ENCODE results near the gene PPM1F.
"Not testable (repeated sequence)": the region's sequence is repeated elsewhere in the genome, so short reads cannot be mapped to it uniquely, and the experiment has no call there.

The PPM1F gene

GRCh38 chr22:21942407-21943343 lies 10.0 kb downstream of the PPM1F start:
- no peak overlapping the region for H4K8ac ChIP-seq (ENCODE audit: low read depth, low read length)
- H3K4ac ChIP-seq (ENCODE audit: low read depth, low read length): no peak overlapping the region
- no peak overlapping the region for H3K4me3 ChIP-seq (ENCODE audit: low read length)
- no peaks in the 10 kb centered on the region for H3K27me3 ChIP-seq (ENCODE audit: insufficient read depth, low read length, poor library complexity)
- H3K36me3 ChIP-seq (ENCODE audit: control insufficient read depth, insufficient read depth, low read length): no peaks in the 10 kb centered on the region
- no peaks in the 10 kb centered on the region for H3K79me1 ChIP-seq (ENCODE audit: low read length)
- no peak overlapping the region for H4K5ac ChIP-seq (ENCODE audit: low read length)
- no peak overlapping the region for H3K23ac ChIP-seq (ENCODE audit: low read length)
- no peak for DNase-seq
- no peaks in the 10 kb centered on the region for H3K79me2 ChIP-seq (ENCODE audit: control insufficient read depth, insufficient read depth, low read length)
- H3K4me2 ChIP-seq (ENCODE audit: low read length): no peak overlapping the region
- H3K9ac ChIP-seq (ENCODE audit: low read length): no peak overlapping the region
- no peak overlapping the region for H2AK5ac ChIP-seq (ENCODE audit: low read length)
- H3K56ac ChIP-seq (ENCODE audit: low read length): no peak overlapping the region
- H2BK120ac ChIP-seq (ENCODE audit: low read depth, low read length): no peak overlapping the region
- H2BK5ac ChIP-seq (ENCODE audit: low read length): no peak overlapping the region
- WGBS (ENCODE audit: extremely low coverage, insufficient coverage, low lambda C conversion rate): no CpG with 5 or more reads among the region's 19 CpGs
- no peak overlapping the region for H2BK15ac ChIP-seq (replicated peaks; ENCODE audit: low read depth)
- H3K18ac ChIP-seq (ENCODE audit: low read length): no peak overlapping the region
- peaks cover 4% of the 10 kb centered on the region for H3K4me1 ChIP-seq (ENCODE audit: control insufficient read depth, low read depth, low read length)
- no peak overlapping the region for H3K27ac ChIP-seq (ENCODE audit: low read depth, low read length)

- Histone ChIP-seq H3K9ac (ENCODE audit: low read length) (no peak overlapping the region), H3K4me2 (ENCODE audit: low read length) (no peak overlapping the region), H3K4me1 (ENCODE audit: control insufficient read depth, low read depth, low read length) (no peaks in the 10 kb centered on the region), H3K79me2 (ENCODE audit: control insufficient read depth, insufficient read depth, low read length) (no peaks in the 10 kb centered on the region), H3K27me3 (ENCODE audit: insufficient read depth, low read length, poor library complexity) (no peaks in the 10 kb centered on the region), H3K4me3 (ENCODE audit: low read length) (no peak overlapping the region), H4K5ac (ENCODE audit: low read length) (no peak overlapping the region), H3K79me1 (ENCODE audit: low read length) (no peaks in the 10 kb centered on the region), H2BK5ac (ENCODE audit: low read length) (no peak overlapping the region), H3K4ac (ENCODE audit: low read depth, low read length) (no peak overlapping the region), H3K36me3 (ENCODE audit: control insufficient read depth, insufficient read depth, low read length) (no peaks in the 10 kb centered on the region), H2BK120ac (ENCODE audit: low read depth, low read length) (no peak overlapping the region), H2BK15ac (replicated peaks; ENCODE audit: low read depth) (no peak overlapping the region), H3K18ac (ENCODE audit: low read length) (no peak overlapping the region), H3K56ac (ENCODE audit: low read length) (no peak overlapping the region), H4K8ac (ENCODE audit: low read depth, low read length) (no peak overlapping the region), H3K23ac (ENCODE audit: low read length) (no peak overlapping the region), H2AK5ac (ENCODE audit: low read length) (no peak overlapping the region), H3K27ac (ENCODE audit: low read depth, low read length) (no peak overlapping the region)
- no peak for DNase-seq
- no CpG with 5 or more reads among the region's 8 CpGs for WGBS (ENCODE audit: extremely low coverage, insufficient coverage, low lambda C conversion rate)
These were observed 10.7 kb downstream of the PPM1F start for GRCh38 chr22:21941921-21942320.

- Histone ChIP-seq H3K23ac (ENCODE audit: low read length) (no peak overlapping the region), H3K36me3 (ENCODE audit: control insufficient read depth, insufficient read depth, low read length) (no peaks in the 10 kb centered on the region), H3K4ac (ENCODE audit: low read depth, low read length) (no peak overlapping the region), H2BK120ac (ENCODE audit: low read depth, low read length) (no peak overlapping the region), H2BK5ac (ENCODE audit: low read length) (no peak overlapping the region), H2BK15ac (replicated peaks; ENCODE audit: low read depth) (no peak overlapping the region), H3K4me1 (ENCODE audit: control insufficient read depth, low read depth, low read length) (no peaks in the 10 kb centered on the region), H3K56ac (ENCODE audit: low read length) (no peak overlapping the region), H3K4me3 (ENCODE audit: low read length) (no peak overlapping the region), H3K79me1 (ENCODE audit: low read length) (no peaks in the 10 kb centered on the region), H4K8ac (ENCODE audit: low read depth, low read length) (no peak overlapping the region), H3K79me2 (ENCODE audit: control insufficient read depth, insufficient read depth, low read length) (no peaks in the 10 kb centered on the region), H2AK5ac (ENCODE audit: low read length) (no peak overlapping the region), H3K27me3 (ENCODE audit: insufficient read depth, low read length, poor library complexity) (no peaks in the 10 kb centered on the region), H4K5ac (ENCODE audit: low read length) (no peak overlapping the region), H3K9ac (ENCODE audit: low read length) (no peak overlapping the region), H3K27ac (ENCODE audit: low read depth, low read length) (no peak overlapping the region), H3K18ac (ENCODE audit: low read length) (no peak overlapping the region), H3K4me2 (ENCODE audit: low read length) (no peak overlapping the region)
- no peak for DNase-seq
- no CpG with 5 or more reads among the region's 3 CpGs for WGBS (ENCODE audit: extremely low coverage, insufficient coverage, low lambda C conversion rate)
These were observed 12.1 kb downstream of the PPM1F start for GRCh38 chr22:21940521-21940920.

- H3K56ac ChIP-seq (ENCODE audit: low read length); H3K4me3 ChIP-seq (ENCODE audit: low read length); H3K23ac ChIP-seq (ENCODE audit: low read length); H2BK5ac ChIP-seq (ENCODE audit: low read length); H3K27me3 ChIP-seq (ENCODE audit: insufficient read depth, low read length, poor library complexity); H4K8ac ChIP-seq (ENCODE audit: low read depth, low read length); H3K27ac ChIP-seq (ENCODE audit: low read depth, low read length); H2BK120ac ChIP-seq (ENCODE audit: low read depth, low read length); H3K4ac ChIP-seq (ENCODE audit: low read depth, low read length); H2AK5ac ChIP-seq (ENCODE audit: low read length); H3K36me3 ChIP-seq (ENCODE audit: control insufficient read depth, insufficient read depth, low read length); H4K5ac ChIP-seq (ENCODE audit: low read length); H3K9ac ChIP-seq (ENCODE audit: low read length); DNase-seq; H3K4me2 ChIP-seq (ENCODE audit: low read length); H2BK15ac ChIP-seq (replicated peaks; ENCODE audit: low read depth); H3K18ac ChIP-seq (ENCODE audit: low read length); H3K4me1 ChIP-seq (ENCODE audit: control insufficient read depth, low read depth, low read length); H3K79me2 ChIP-seq (ENCODE audit: control insufficient read depth, insufficient read depth, low read length); H3K79me1 ChIP-seq (ENCODE audit: low read length): not testable (repeated sequence)
- WGBS (ENCODE audit: extremely low coverage, insufficient coverage, low lambda C conversion rate): no CpG with 5 or more reads among the region's 5 CpGs
These were observed 12.7 kb downstream of the PPM1F start for GRCh38 chr22:21939935-21940334.

GRCh38 chr22:21939461-21939913 lies 13.2 kb downstream of the PPM1F start:
- Histone ChIP-seq H4K5ac (ENCODE audit: low read length) (no peak overlapping the region), H3K18ac (ENCODE audit: low read length) (no peak overlapping the region), H2BK5ac (ENCODE audit: low read length) (no peak overlapping the region), H3K36me3 (ENCODE audit: control insufficient read depth, insufficient read depth, low read length) (peaks cover 1% of the 10 kb centered on the region), H3K23ac (ENCODE audit: low read length) (no peak overlapping the region), H3K4ac (ENCODE audit: low read depth, low read length) (no peak overlapping the region), H2BK15ac (replicated peaks; ENCODE audit: low read depth) (no peak overlapping the region), H4K8ac (ENCODE audit: low read depth, low read length) (no peak overlapping the region), H3K79me2 (ENCODE audit: control insufficient read depth, insufficient read depth, low read length) (no peaks in the 10 kb centered on the region), H3K9ac (ENCODE audit: low read length) (no peak overlapping the region), H2AK5ac (ENCODE audit: low read length) (no peak overlapping the region), H2BK120ac (ENCODE audit: low read depth, low read length) (no peak overlapping the region), H3K27ac (ENCODE audit: low read depth, low read length) (no peak overlapping the region), H3K4me1 (ENCODE audit: control insufficient read depth, low read depth, low read length) (no peaks in the 10 kb centered on the region), H3K79me1 (ENCODE audit: low read length) (no peaks in the 10 kb centered on the region), H3K4me3 (ENCODE audit: low read length) (no peak overlapping the region), H3K4me2 (ENCODE audit: low read length) (no peak overlapping the region), H3K56ac (ENCODE audit: low read length) (no peak overlapping the region), H3K27me3 (ENCODE audit: insufficient read depth, low read length, poor library complexity) (no peaks in the 10 kb centered on the region)
- no CpG with 5 or more reads among the region's 10 CpGs for WGBS (ENCODE audit: extremely low coverage, insufficient coverage, low lambda C conversion rate)
- DNase-seq: no peak

Data from mesendoderm (in vitro differentiated cells).